ENCODE data around the gene OR2W3. TPM values are rescaled to one million over a fixed set of nuclear protein-coding genes. Genes with fewer than 3 reads are reported as not detected.

Gene OR2W3
- total RNA-seq, 2 donors from 2014 or later = 0.29 to 1.6 TPM

DNA sequence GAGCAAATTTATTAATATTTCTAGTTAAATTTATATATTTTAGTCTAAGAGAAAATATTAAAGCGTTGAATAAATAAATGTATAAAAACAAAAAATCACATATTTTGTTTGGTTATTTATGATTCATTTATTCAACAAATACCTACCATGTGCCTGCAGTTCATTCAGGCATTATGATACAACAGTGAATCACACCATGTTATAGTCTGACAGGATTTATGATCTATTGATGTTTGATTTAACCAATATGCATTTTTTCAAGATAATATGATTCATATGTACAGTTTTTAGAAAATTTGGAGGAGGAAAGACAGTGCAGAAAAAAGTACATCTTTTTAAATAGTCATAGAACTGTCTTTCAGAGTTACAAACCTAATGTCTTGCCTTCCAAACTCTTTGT lies 45.8 kb upstream of the OR2W3 start:
- peaks cover 42% of the 10 kb centered on the region for H3K9me3 Mint-ChIP-seq
- TF ChIP-seq, protein P1, sequence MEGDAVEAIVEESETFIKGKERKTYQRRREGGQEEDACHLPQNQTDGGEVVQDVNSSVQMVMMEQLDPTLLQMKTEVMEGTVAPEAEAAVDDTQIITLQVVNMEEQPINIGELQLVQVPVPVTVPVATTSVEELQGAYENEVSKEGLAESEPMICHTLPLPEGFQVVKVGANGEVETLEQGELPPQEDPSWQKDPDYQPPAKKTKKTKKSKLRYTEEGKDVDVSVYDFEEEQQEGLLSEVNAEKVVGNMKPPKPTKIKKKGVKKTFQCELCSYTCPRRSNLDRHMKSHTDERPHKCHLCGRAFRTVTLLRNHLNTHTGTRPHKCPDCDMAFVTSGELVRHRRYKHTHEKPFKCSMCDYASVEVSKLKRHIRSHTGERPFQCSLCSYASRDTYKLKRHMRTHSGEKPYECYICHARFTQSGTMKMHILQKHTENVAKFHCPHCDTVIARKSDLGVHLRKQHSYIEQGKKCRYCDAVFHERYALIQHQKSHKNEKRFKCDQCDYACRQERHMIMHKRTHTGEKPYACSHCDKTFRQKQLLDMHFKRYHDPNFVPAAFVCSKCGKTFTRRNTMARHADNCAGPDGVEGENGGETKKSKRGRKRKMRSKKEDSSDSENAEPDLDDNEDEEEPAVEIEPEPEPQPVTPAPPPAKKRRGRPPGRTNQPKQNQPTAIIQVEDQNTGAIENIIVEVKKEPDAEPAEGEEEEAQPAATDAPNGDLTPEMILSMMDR (conservative IDR thresholded peaks at IDR 0.05) = no peak
- no peaks in the 10 kb centered on the region for H3K4me1 Mint-ChIP-seq
- H3K27me3 ChIP-seq (ENCODE audit: control insufficient read depth, insufficient read depth, low read length, poor library complexity, severe bottlenecking) = no peaks in the 10 kb centered on the region
- no peak overlapping the region for H3K27ac Mint-ChIP-seq
- no peak overlapping the region for H3K4me3 ChIP-seq (ENCODE audit: low read length)
- no peak overlapping the region for H3K9ac ChIP-seq (ENCODE audit: extremely low read depth, low read length, poor library complexity, severe bottlenecking)
- H3K9me3 ChIP-seq (ENCODE audit: control insufficient read depth, low read length) = peaks cover 66% of the 10 kb centered on the region
- H3K4me1 ChIP-seq (ENCODE audit: control insufficient read depth, insufficient read depth, low read length) = no peaks in the 10 kb centered on the region
- no CpG with 5 or more reads among the region's 1 CpG for WGBS, 2 experiments (ENCODE audit: insufficient coverage in 1 of 2, insufficient read length in 1 of 2)
- no peaks in the 10 kb centered on the region for H3K36me3 Mint-ChIP-seq (ENCODE audit: low read depth)
- no peak overlapping the region for H3K4me3 Mint-ChIP-seq
- no peak overlapping the region for H3K27ac ChIP-seq (ENCODE audit: low read depth, low read length)
- H3K27me3 Mint-ChIP-seq (ENCODE audit: insufficient read depth) = no peaks in the 10 kb centered on the region
- no peaks in the 10 kb centered on the region for H3K36me3 ChIP-seq (ENCODE audit: control insufficient read depth, insufficient read depth, low read length)
- DNase-seq = no peak

DNA sequence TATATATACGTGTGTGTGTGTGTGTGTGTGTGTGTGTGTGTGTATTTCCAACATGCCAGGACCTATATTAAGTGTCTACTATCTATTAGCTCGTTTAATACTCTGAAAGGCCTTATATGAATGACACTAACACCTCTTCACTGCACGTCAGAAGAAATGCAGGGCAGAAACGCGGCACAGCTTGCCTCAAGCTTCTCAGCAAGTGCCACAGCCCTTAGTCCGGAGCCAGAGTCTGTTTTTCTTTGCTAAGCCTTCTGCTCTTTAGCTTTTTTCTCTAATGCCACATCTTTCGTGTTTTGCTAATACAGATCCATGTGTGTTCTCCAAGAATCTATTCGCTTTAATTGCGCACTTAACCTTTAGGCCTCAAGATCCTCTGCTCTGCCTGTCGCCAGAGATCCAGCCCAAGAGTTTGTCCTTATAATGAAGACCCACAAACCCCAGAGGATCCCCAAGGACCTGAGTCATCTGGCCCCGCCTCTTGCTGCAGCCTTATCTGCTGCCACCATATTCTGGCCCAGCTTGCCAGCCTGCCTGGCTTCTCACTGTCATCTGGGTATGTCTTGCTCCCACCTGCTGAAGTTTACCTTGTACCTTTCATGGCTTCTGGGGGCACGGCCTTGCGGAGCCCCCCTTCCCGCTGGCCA lies 40.4 kb upstream of the OR2W3 start:
- H3K27ac ChIP-seq (ENCODE audit: low read depth, low read length) = no peak overlapping the region
- H3K4me1 ChIP-seq (ENCODE audit: control insufficient read depth, insufficient read depth, low read length) = no peaks in the 10 kb centered on the region
- H3K9ac ChIP-seq (ENCODE audit: extremely low read depth, low read length, poor library complexity, severe bottlenecking) = no peak overlapping the region
- Mint-ChIP-seq H3K36me3 (ENCODE audit: low read depth) (no peaks in the 10 kb centered on the region), H3K4me3 (no peak overlapping the region), H3K4me1 (no peaks in the 10 kb centered on the region), H3K27ac (no peak overlapping the region), H3K27me3 (ENCODE audit: insufficient read depth) (peaks cover 9% of the 10 kb centered on the region), H3K9me3 (peaks cover 60% of the 10 kb centered on the region)
- no peak for DNase-seq
- TF ChIP-seq, protein P1 (conservative IDR thresholded peaks at IDR 0.05) = no peak
- H3K9me3 ChIP-seq (ENCODE audit: control insufficient read depth, low read length) = peaks cover 54% of the 10 kb centered on the region
- no peaks in the 10 kb centered on the region for H3K36me3 ChIP-seq (ENCODE audit: control insufficient read depth, insufficient read depth, low read length)
- H3K4me3 ChIP-seq (ENCODE audit: low read length) = no peak overlapping the region
- WGBS, 2 experiments (ENCODE audit: insufficient coverage in 1 of 2, insufficient read length in 1 of 2) = 77 to 88% methylated on average over 12 to 14 of the region's 14 CpGs
- peaks cover 6% of the 10 kb centered on the region for H3K27me3 ChIP-seq (ENCODE audit: control insufficient read depth, insufficient read depth, low read length, poor library complexity, severe bottlenecking)

DNA sequence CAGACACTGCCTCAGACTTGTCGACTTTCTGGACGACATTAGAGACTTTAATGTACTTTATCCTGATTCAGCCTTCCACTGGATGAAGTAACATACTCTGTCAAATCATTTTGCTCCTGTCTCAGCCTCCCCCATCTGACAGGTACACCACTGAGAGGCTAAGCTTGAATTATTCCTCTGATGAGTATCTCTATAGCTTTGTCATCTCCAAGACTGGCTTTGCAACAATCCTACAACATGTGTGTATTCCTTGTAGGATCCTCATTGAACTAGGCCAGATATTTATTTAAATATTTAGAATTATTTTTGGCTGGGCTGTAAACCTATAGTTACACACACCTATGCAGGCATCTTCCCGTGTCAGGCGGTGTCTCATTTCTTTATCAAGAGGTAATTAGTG lies 39.5 kb upstream of the OR2W3 start:
- H3K9ac ChIP-seq (ENCODE audit: extremely low read depth, low read length, poor library complexity, severe bottlenecking) = no peak overlapping the region
- no peaks in the 10 kb centered on the region for H3K36me3 Mint-ChIP-seq (ENCODE audit: low read depth)
- H3K4me3 Mint-ChIP-seq = peak overlapping the region; percentile 53

More for the DNA sequence above, 39.5 kb upstream of the OR2W3 start:
- H3K27ac ChIP-seq (ENCODE audit: low read depth, low read length) = no peak overlapping the region
- H3K9me3 ChIP-seq (ENCODE audit: control insufficient read depth, low read length) = peaks cover 50% of the 10 kb centered on the region
- no peaks in the 10 kb centered on the region for H3K36me3 ChIP-seq (ENCODE audit: control insufficient read depth, insufficient read depth, low read length)
- H3K27me3 ChIP-seq (ENCODE audit: control insufficient read depth, insufficient read depth, low read length, poor library complexity, severe bottlenecking) = peaks cover 6% of the 10 kb centered on the region
- H3K4me1 Mint-ChIP-seq = no peaks in the 10 kb centered on the region
- H3K4me3 ChIP-seq (ENCODE audit: low read length) = no peak overlapping the region
- H3K27me3 Mint-ChIP-seq (ENCODE audit: insufficient read depth) = peaks cover 9% of the 10 kb centered on the region
- H3K9me3 Mint-ChIP-seq = peaks cover 51% of the 10 kb centered on the region
- no peak overlapping the region for H3K27ac Mint-ChIP-seq
- H3K4me1 ChIP-seq (ENCODE audit: control insufficient read depth, insufficient read depth, low read length) = no peaks in the 10 kb centered on the region
- 74 to 91% methylated on average over 4 of the region's 4 CpGs for WGBS, 2 experiments (ENCODE audit: insufficient coverage in 1 of 2, insufficient read length in 1 of 2)
- TF ChIP-seq, protein P1 (conservative IDR thresholded peaks at IDR 0.05) = no peak
- no peak for DNase-seq

Measured in endodermal cell (in vitro differentiated cells).